ENCODE results near the gene LSM10. TPM values are rescaled to one million over a fixed set of nuclear protein-coding genes. Genes with fewer than 3 reads are reported as not detected.

LSM10 gene
- 11.1 and 13.3 TPM in 2 replicates for total RNA-seq

DNA sequence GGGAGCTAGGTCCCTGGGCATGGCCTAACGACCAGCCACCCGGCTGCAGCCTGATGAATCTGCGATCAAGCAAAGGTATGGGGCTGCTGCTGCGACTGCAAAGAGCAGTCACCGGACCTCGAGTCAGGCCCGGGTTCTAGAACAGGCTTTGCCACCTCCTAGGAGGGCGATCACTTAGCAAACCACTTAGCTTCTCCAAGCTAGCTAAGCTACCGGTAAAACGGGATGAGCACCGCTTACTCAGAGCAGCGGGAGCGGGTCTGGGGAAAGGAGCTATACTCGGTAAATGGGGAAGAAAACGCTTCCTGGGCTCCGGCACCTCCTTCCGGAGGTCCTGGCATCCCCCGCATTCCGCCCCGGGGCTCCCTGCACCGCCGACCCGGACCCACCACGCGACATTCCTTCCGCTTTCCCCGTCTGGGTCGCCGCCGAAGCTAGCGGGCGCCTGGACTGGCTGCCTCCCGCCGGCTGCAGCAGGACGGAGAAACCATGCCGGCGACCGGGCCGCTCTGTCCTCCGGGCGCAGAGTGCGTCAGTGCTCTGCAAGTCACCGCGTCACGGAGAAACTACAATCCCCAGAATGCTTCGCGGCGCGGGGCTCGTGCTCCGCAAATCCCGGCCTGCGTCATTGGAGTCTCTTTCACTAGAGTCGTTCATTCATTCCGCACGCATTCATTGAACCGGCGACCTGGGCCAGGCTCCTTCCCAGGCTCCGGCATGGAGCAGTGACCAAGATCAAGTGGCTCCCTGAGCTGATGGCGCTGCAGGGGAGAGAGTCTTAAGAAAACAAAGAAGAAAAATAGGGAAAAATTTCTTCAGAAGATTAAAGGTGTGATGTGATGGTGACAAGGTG is at the start of gene LSM10:
TSS of gene LSM10 (minus strand) at position 531 of the 853 bp plus-strand sequence. CDS start 3,779 bp downstream, outside the sequence.

GRCh38 chr1:36385410-36386264 is 12.1 kb downstream of the LSM10 start, which contains the start of gene STK40:
Gene STK40, minus strand, starts transcription at chr1:36385924. Its CDS starts 24,592 bp downstream, at chr1:36361332.

Other genes starting within 250 kb of the LSM10 start
- gene TRAPPC3, start 248.4 kb downstream of the LSM10 start, total RNA-seq, result 146 and 167 TPM in 2 replicates
- gene MAP7D1, start 241.7 kb downstream of the LSM10 start, total RNA-seq, result 62.4 and 93.2 TPM in 2 replicates
- 95.2 and 127 TPM in 2 replicates for gene THRAP3, start 173.5 kb downstream of the LSM10 start, total RNA-seq
- 0.91 and 0.97 TPM in 2 replicates for gene SH3D21, start 91.5 kb downstream of the LSM10 start, total RNA-seq
- 170 and 275 TPM in 2 replicates for gene EVA1B, start 74.3 kb downstream of the LSM10 start, total RNA-seq
- gene STK40, start 12.0 kb downstream of the LSM10 start, total RNA-seq, result 10.7 and 14.7 TPM in 2 replicates
- gene OSCP1, start 52.5 kb upstream of the LSM10 start, total RNA-seq, result 4.9 and 5.5 TPM in 2 replicates
- 82.8 and 97.4 TPM in 2 replicates for gene MRPS15, start 66.5 kb upstream of the LSM10 start, total RNA-seq
- gene CSF3R, start 85.0 kb upstream of the LSM10 start, total RNA-seq, result not detected in 2 replicates